ENCODE measurements around the gene PARVB.

The PARVB gene

DNA sequence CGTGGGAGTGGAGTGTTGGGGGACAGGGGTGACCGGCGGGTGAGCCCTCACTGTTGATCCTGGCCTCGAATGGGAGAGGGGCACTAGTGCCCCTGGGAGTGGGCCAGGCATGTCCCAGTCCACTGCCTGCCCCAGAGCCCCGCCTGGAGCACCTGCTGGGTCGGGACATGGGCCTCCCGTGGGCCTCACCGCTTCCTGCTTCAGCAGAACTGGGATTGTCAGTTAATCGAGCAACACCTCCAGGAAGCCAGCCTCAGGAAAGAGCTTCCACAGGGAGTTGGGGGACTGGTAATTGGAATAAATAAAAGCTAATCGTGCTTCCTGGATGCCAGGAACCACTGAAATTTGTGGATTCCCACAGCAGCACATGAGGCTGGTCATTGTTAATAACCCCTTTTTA is 43.8 kb downstream of the PARVB start:
- DNase-seq (ENCODE audit: low read depth): no peak
- H3K4me3 ChIP-seq (ENCODE audit: low read depth, low read length): no peak overlapping the region
- TF ChIP-seq CTCF (IDR thresholded peaks at IDR 0.05; ENCODE audit: low read depth, low read length) (no peak), MYC (IDR thresholded peaks at IDR 0.05; ENCODE audit: low read depth, low read length) (no peak), POLR2A (IDR thresholded peaks at IDR 0.05; ENCODE audit: extremely low read depth, insufficient read length) (no peak)
- TF ChIP-seq, protein P1, sequence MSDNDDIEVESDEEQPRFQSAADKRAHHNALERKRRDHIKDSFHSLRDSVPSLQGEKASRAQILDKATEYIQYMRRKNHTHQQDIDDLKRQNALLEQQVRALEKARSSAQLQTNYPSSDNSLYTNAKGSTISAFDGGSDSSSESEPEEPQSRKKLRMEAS (IDR thresholded peaks at IDR 0.05; ENCODE audit: low read depth, low read length): no peak

- peak; percentile 61 for DNase-seq (ENCODE audit: low read depth)
- no peak for TF ChIP-seq CTCF (IDR thresholded peaks at IDR 0.05; ENCODE audit: low read depth, low read length)
- no peak for TF ChIP-seq POLR2A (IDR thresholded peaks at IDR 0.05; ENCODE audit: extremely low read depth, insufficient read length)
- TF ChIP-seq, protein P1 (IDR thresholded peaks at IDR 0.05; ENCODE audit: low read depth, low read length): peak; percentile 63; the same call in 1 of the 2 replicates
- no peak overlapping the region for H3K4me3 ChIP-seq (ENCODE audit: low read depth, low read length)
These were observed 44.5 kb downstream of the PARVB start for GRCh38 chr22:44068422-44069191.

DNA sequence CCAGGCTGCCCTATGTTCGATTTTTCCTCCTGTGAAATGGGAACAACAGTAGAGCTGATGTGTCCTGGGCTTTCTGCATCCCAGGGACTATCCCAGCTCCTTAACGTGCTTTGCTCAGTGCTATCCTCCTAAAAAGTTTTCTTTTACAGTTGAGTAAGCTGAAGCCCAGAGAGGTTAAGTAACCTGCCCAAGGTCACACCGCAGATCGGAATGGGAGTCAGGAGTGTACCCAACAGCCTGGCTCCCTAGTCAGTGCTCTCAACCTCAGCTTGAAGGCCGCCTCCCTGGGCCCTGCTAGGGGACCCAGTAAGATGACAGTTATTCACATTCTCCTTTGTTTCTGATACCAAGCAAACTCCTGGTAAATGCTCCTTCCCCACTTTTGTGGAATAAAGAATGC is 45.9 kb downstream of the PARVB start:
- no peak overlapping the region for H3K4me3 ChIP-seq (ENCODE audit: low read depth, low read length)
- DNase-seq (ENCODE audit: low read depth): no peak
- TF ChIP-seq CTCF (IDR thresholded peaks at IDR 0.05; ENCODE audit: low read depth, low read length) (no peak), MYC (IDR thresholded peaks at IDR 0.05; ENCODE audit: low read depth, low read length) (no peak), POLR2A (IDR thresholded peaks at IDR 0.05; ENCODE audit: extremely low read depth, insufficient read length) (no peak)
- TF ChIP-seq, protein P1 (IDR thresholded peaks at IDR 0.05; ENCODE audit: low read depth, low read length): no peak

GRCh38 chr22:44071781-44072326 is 47.8 kb downstream of the PARVB start:
- TF ChIP-seq, protein P1 (IDR thresholded peaks at IDR 0.05; ENCODE audit: low read depth, low read length): no peak
- no peak overlapping the region for H3K4me3 ChIP-seq (ENCODE audit: low read depth, low read length)
- no peak for DNase-seq (ENCODE audit: low read depth)

- no peak overlapping the region for H3K4me3 ChIP-seq (ENCODE audit: low read depth, low read length)
- no peak for TF ChIP-seq MYC (IDR thresholded peaks at IDR 0.05; ENCODE audit: low read depth, low read length)
- TF ChIP-seq, protein P1 (IDR thresholded peaks at IDR 0.05; ENCODE audit: low read depth, low read length): no peak
- no peak for TF ChIP-seq POLR2A (IDR thresholded peaks at IDR 0.05; ENCODE audit: extremely low read depth, insufficient read length)
- TF ChIP-seq CTCF (IDR thresholded peaks at IDR 0.05; ENCODE audit: low read depth, low read length): no peak
- DNase-seq (ENCODE audit: low read depth): no peak
These were observed 50.4 kb downstream of the PARVB start for GRCh38 chr22:44074337-44074984.

DNA sequence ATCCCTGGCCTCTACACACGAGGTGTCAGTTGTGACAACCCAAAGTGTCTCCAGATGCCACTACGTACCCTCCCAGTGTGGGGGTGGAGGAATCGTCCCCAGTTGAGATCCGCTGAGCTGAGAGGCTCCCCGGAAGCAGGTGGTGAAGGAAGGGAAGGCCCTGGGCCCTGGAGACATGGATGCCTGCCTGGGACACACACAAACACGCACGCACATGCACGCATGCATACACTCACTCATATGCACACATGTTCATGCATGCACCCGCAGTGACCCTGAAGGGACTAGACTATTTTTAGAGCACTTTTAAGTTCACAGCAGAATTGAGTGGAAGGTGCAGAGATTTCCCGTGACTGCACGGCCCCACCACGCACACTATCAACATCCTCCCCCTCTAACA is 50.9 kb downstream of the PARVB start:
- no peak for TF ChIP-seq CTCF (IDR thresholded peaks at IDR 0.05; ENCODE audit: low read depth, low read length)
- TF ChIP-seq POLR2A (IDR thresholded peaks at IDR 0.05; ENCODE audit: extremely low read depth, insufficient read length): no peak
- no peak for DNase-seq (ENCODE audit: low read depth)
- no peak overlapping the region for H3K4me3 ChIP-seq (ENCODE audit: low read depth, low read length)
